Umbilical cord (tissue), 2 donors: ENCODE data around the gene PELO. TPM values are rescaled to one million over a fixed set of nuclear protein-coding genes. Genes with fewer than 3 reads are reported as not detected.
A peak's percentile ranks its signal among the peaks of the same experiment; 100 is the strongest.

Experiments used
- DNase-seq: peaks from one replicate; pipeline ENCODE4 v3.0.0-alpha.2; 2015; ENCODE audit warnings: low spot score
- total RNA-seq: library from RNA; depleted of rRNA; stranded (reverse); fragments of >200 nt; gene quantifications from one replicate; pipeline ENCODE4 v1.2.3, GENCODE V29; 2014; ENCODE audit warnings: low replicate concordance; ENCODE audit not compliant: insufficient read depth

PELO gene
- total RNA-seq, 1 donor from 2014 or later: 57.5 TPM

DNA sequence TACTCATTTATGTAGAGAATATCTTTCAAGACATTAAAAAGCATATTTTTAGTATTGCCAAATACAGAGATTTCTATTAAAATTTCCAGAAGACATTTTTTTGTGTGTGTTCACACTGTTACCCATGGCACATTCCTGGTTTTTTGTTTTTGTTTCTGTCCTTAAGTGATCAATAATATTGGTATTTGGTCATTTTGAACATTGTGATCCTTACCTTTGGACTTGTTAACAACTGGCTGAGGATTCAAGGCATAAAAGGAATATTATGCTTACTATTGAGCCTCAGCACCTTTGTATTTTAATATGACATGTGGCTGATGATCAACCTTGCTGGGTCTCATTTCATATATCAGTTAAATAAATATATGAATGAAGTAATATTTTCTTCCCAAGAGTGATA is 41.9 kb downstream of the PELO start:
- DNase-seq: no peak

DNA sequence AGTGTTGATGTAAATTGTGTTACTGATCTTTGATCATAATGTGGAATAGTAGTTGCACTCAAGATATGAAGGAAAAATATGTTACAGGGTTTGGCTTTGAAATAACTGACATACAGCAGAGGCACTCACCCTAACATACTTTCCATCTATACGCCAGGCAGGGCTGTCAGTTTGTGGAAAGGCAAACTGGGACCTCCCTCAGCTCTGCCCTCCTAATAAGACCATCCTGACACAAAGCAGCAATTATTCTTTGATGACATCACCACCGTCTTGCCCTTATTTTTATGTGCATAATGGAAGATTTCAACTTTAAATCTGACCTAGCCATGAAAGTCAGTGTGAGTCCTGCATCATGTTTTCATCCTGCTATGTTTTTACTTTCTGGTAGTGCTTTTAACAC is 42.9 kb downstream of the PELO start:
- DNase-seq: peak; percentile 58

DNA sequence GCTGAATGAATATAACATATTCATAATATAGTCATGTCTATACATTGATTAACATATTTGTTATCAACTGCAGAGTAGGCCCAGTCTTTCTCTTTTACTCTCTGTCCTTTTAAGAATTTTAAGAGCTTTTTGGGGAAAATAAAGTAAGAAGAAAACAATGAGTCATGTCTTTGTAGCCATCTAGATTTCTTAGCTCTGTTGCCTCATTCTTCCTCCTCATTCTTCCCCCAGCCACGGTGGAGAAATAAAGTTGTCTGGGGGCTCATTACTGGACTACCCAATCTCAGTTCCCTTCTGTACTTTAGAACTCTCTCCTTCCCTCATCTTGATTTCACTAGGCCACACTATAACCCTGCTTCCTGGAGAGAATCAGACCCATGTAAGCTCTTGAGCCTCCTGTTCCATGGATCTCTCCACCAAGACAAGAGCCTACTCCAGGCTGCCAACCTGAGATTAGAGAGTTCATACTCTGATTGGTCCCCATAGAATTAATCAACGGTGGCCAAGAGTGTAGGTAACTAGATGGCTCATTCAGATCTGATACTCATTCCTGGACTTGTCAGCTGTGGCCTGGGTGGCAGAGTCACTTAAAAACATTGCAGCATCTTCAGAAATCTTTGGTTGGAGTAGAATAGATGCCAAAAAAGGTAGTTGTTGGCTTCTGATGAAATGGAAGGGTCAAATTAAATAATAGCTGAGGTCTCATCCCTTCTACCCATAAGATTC is 44.2 kb downstream of the PELO start:
- DNase-seq: no peak

DNA sequence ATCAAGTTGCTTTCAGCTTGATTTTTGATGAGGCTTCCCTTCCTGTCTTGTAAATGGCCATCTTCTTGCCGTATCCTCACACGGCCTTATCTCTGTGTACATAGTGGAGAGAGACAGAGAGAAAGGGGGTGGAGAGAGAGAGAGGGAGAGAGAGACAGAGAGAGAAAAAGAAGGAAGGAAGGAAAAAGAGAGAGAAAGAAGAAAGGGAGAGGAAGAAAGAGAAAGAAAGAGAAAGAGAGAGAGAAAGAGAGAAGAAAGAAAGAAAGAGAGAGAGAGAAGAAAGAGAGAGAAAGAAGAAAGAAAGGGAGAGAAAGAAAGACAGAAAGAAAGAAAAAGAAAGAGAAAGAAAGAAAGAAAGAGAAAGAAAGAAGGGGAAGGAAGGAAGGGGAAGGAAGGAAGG is 46.6 kb downstream of the PELO start:
- no peak for DNase-seq

DNA sequence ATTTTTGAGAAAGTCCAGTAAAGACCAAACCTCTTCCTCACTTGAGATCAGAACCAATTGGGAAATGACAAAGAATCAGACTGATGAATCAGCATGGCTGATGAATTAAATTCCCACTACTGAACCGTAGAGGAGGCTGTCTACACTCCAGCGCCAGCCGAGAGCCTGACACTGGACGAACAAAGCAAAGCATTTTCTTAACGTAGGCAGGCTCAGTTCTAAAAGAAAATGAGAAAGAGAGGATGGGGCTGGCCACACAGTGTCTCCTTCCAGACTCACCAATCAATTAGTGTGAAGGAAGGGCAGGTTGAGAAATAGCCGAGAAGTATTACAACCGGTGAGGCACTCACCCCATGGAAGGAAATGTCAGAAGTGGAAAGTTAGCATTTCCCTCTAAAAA is 49.4 kb downstream of the PELO start:
- no peak for DNase-seq

Other genes with a start within 250 kb of the PELO start
- gene ITGA1, start within 50 bp of the PELO start, total RNA-seq: 374 TPM
- gene ITGA2, start 201.4 kb downstream of the PELO start, total RNA-seq: 10.6 TPM